ENCODE results near the gene IFIT2. TPM values are rescaled to one million over a fixed set of nuclear protein-coding genes. Genes with fewer than 3 reads are reported as not detected.

IFIT2 gene
- total RNA-seq, 3 donors from 2014 or later = 2.6 to 6.6 (median 3.5) TPM

- H3K4me1 ChIP-seq = peaks cover 0 to 23% of the 10 kb centered on the region in 2 donors
- H3K9me3 ChIP-seq = no peaks in the 10 kb centered on the region
- H3K27me3 ChIP-seq = no peaks in the 10 kb centered on the region
- no peak for DNase-seq (ENCODE audit: low spot score in 2 of 2)
- no peaks in the 10 kb centered on the region for H3K36me3 ChIP-seq
- intact Hi-C loops (cut with DNase I; ENCODE audit: low total_unique reads) = no loop called here
- H3K27ac ChIP-seq = no peak overlapping the region
- TF ChIP-seq CTCF (IDR thresholded peaks at IDR 0.05) (no peak), POLR2AphosphoS5 (IDR thresholded peaks at IDR 0.05) (no peak), POLR2A (IDR thresholded peaks at IDR 0.05) (no peak)
- no peak overlapping the region for H3K4me3 ChIP-seq
These were observed 28.2 kb upstream of the IFIT2 start for GRCh38 chr10:89273680-89274079.

GRCh38 chr10:89274928-89275327 is 26.9 kb upstream of the IFIT2 start:
- Histone ChIP-seq H3K4me1 (peaks cover 7 to 32% of the 10 kb centered on the region in 2 donors), H3K4me3 (no peak overlapping the region), H3K36me3 (no peaks in the 10 kb centered on the region), H3K9me3 (no peaks in the 10 kb centered on the region), H3K27me3 (no peaks in the 10 kb centered on the region), H3K27ac (peak overlapping the region; percentile 39 to 93)
- DNase-seq (ENCODE audit: low spot score in 2 of 2) = no peak
- TF ChIP-seq POLR2AphosphoS5 (IDR thresholded peaks at IDR 0.05) (no peak), CTCF (IDR thresholded peaks at IDR 0.05) (no peak), POLR2A (IDR thresholded peaks at IDR 0.05) (no peak)
- intact Hi-C loops (cut with DNase I; ENCODE audit: low total_unique reads) = no loop called here

- no peak overlapping the region for H3K4me3 ChIP-seq
- peak in 1 of 2 donors; percentile 44 for DNase-seq (ENCODE audit: low spot score in 2 of 2)
- H3K27me3 ChIP-seq = no peaks in the 10 kb centered on the region
- peaks cover 7 to 32% of the 10 kb centered on the region in 2 donors for H3K4me1 ChIP-seq
- peak overlapping the region; percentile 39 to 93 for H3K27ac ChIP-seq
- no peaks in the 10 kb centered on the region for H3K36me3 ChIP-seq
- intact Hi-C loops (cut with DNase I; ENCODE audit: low total_unique reads) = no loop called here
- TF ChIP-seq CTCF (IDR thresholded peaks at IDR 0.05) = no peak
- no peak for TF ChIP-seq POLR2AphosphoS5 (IDR thresholded peaks at IDR 0.05)
- TF ChIP-seq POLR2A (IDR thresholded peaks at IDR 0.05) = no peak
- H3K9me3 ChIP-seq = no peaks in the 10 kb centered on the region
These were observed 26.5 kb upstream of the IFIT2 start for GRCh38 chr10:89275383-89275782.

GRCh38 chr10:89278034-89278535 is 23.8 kb upstream of the IFIT2 start:
- TF ChIP-seq POLR2A (IDR thresholded peaks at IDR 0.05) (no peak), POLR2AphosphoS5 (IDR thresholded peaks at IDR 0.05) (peak in 2 of 3 donors; percentile 56 to 69)
- H3K36me3 ChIP-seq = no peaks in the 10 kb centered on the region
- peaks cover 7 to 32% of the 10 kb centered on the region in 2 donors for H3K4me1 ChIP-seq
- intact Hi-C loops (cut with DNase I; ENCODE audit: low total_unique reads) = no loop called here
- H3K27me3 ChIP-seq = no peaks in the 10 kb centered on the region
- peak overlapping the region; percentile 89 to 93 for H3K27ac ChIP-seq
- H3K4me3 ChIP-seq = no peak overlapping the region
- DNase-seq (ENCODE audit: low spot score in 2 of 2) = peak in 1 of 2 donors; percentile 73
- H3K9me3 ChIP-seq = no peaks in the 10 kb centered on the region

- TF ChIP-seq POLR2A (IDR thresholded peaks at IDR 0.05) (no peak), CTCF (IDR thresholded peaks at IDR 0.05) (no peak), POLR2AphosphoS5 (IDR thresholded peaks at IDR 0.05) (no peak)
- peak overlapping the region; percentile 81 to 93 for H3K27ac ChIP-seq
- peaks cover 7 to 38% of the 10 kb centered on the region in 2 donors for H3K4me1 ChIP-seq
These were observed 22.9 kb upstream of the IFIT2 start for GRCh38 chr10:89278900-89279392.

More at GRCh38 chr10:89278900-89279392, 22.9 kb upstream of the IFIT2 start:
- intact Hi-C loops (cut with DNase I; ENCODE audit: low total_unique reads) = no loop called here
- H3K27me3 ChIP-seq = no peaks in the 10 kb centered on the region
- H3K9me3 ChIP-seq = no peaks in the 10 kb centered on the region
- H3K4me3 ChIP-seq = no peak overlapping the region
- no peaks in the 10 kb centered on the region for H3K36me3 ChIP-seq
- no peak for DNase-seq (ENCODE audit: low spot score in 2 of 2)

Data from breast epithelium (tissue), 4 donors.